ENCODE data around the gene SPSB3. TPM values are rescaled to one million over a fixed set of nuclear protein-coding genes. Genes with fewer than 3 reads are reported as not detected.
"Not testable (repeated sequence)": the region's sequence is repeated elsewhere in the genome, so short reads cannot be mapped to it uniquely, and the experiment has no call there.

SPSB3 gene
- polyA plus RNA-seq, 2 donors, result 69.1 to 126 TPM

DNA sequence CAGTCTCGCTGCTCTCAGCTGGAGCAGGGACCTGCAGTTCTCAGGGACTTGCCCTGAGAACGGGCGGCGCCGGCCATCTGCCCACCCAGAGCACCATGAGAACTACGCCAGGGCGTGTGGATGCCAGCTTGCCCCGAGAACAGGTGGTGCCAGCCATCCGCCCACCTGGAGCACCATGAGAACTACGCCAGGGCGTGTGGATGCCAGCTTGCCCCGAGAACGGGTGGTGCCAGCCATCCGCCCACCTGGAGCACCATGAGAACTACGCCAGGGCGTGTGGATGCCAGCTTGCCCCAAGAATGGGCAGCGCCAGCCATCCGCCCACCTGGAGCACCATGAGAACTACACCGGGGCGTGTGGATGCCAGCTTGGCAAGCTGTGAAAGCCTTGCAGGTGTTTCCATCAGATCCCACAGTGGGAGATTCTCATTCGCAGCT is 49.8 kb downstream of the SPSB3 start:
- H3K4me3 ChIP-seq (ENCODE audit: low read depth in 1 of 2, low read length in 2 of 2); H3K9me3 ChIP-seq (ENCODE audit: control insufficient read depth in 2 of 2, insufficient read depth in 1 of 2, low read depth in 1 of 2, low read length in 1 of 2); H3K27ac ChIP-seq (ENCODE audit: low read depth in 2 of 2, low read length in 1 of 2); H3K27me3 ChIP-seq (ENCODE audit: control insufficient read depth in 1 of 2, insufficient read depth in 2 of 2, low read length in 2 of 2); H3K4me1 ChIP-seq (ENCODE audit: control insufficient read depth in 2 of 2, insufficient read depth in 2 of 2, low read length in 1 of 2): not testable (repeated sequence)
- 59 to 70% methylated on average over 21 of the region's 21 CpGs for WGBS, 2 donors
- peaks cover 12 to 51% of the 10 kb centered on the region in 2 donors for H3K36me3 ChIP-seq (ENCODE audit: control insufficient read depth in 2 of 2, insufficient read depth in 2 of 2, low read length in 1 of 2)

GRCh38 chr16:1732071-1732470 is 50.3 kb downstream of the SPSB3 start:
- Histone ChIP-seq H3K9me3 (ENCODE audit: control insufficient read depth in 2 of 2, insufficient read depth in 1 of 2, low read depth in 1 of 2, low read length in 1 of 2) (peaks cover 0 to 5% of the 10 kb centered on the region in 2 donors), H3K27ac (ENCODE audit: low read depth in 2 of 2, low read length in 1 of 2) (no peak overlapping the region), H3K4me3 (ENCODE audit: low read depth in 1 of 2, low read length in 2 of 2) (no peak overlapping the region), H3K27me3 (ENCODE audit: control insufficient read depth in 1 of 2, insufficient read depth in 2 of 2, low read length in 2 of 2) (no peaks in the 10 kb centered on the region), H3K4me1 (ENCODE audit: control insufficient read depth in 2 of 2, insufficient read depth in 2 of 2, low read length in 1 of 2) (no peaks in the 10 kb centered on the region), H3K36me3 (ENCODE audit: control insufficient read depth in 2 of 2, insufficient read depth in 2 of 2, low read length in 1 of 2) (peaks cover 13 to 56% of the 10 kb centered on the region in 2 donors)
- 72 to 81% methylated on average over 11 to 14 of the region's 14 CpGs for WGBS, 2 donors

DNA sequence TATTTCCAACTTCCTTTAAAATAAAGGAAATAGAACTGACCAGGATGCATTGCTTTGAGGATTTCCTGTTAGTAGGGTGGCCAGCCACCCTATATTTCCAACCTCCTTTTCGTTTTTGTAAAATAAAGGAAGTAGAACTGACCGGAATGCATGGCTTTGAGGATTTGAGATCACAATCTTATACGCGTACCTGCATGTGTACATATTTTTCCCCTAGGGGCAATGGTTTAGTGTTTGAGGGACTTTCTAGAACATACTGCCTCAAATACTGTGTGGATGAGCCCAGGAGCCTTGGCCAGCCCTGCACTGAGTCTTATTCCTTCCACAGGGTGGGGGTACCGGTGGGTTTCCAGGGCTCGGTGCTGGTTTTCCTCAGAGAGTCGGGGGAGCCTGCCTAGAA is 50.8 kb downstream of the SPSB3 start:
- Histone ChIP-seq H3K9me3 (ENCODE audit: control insufficient read depth in 2 of 2, insufficient read depth in 1 of 2, low read depth in 1 of 2, low read length in 1 of 2) (peaks cover 0 to 5% of the 10 kb centered on the region in 2 donors), H3K27ac (ENCODE audit: low read depth in 2 of 2, low read length in 1 of 2) (no peak overlapping the region), H3K27me3 (ENCODE audit: control insufficient read depth in 1 of 2, insufficient read depth in 2 of 2, low read length in 2 of 2) (no peaks in the 10 kb centered on the region), H3K4me1 (ENCODE audit: control insufficient read depth in 2 of 2, insufficient read depth in 2 of 2, low read length in 1 of 2) (no peaks in the 10 kb centered on the region), H3K4me3 (ENCODE audit: low read depth in 1 of 2, low read length in 2 of 2) (no peak overlapping the region), H3K36me3 (ENCODE audit: control insufficient read depth in 2 of 2, insufficient read depth in 2 of 2, low read length in 1 of 2) (peaks cover 13 to 60% of the 10 kb centered on the region in 2 donors)
- 68 to 70% methylated on average over 7 of the region's 7 CpGs for WGBS, 2 donors

DNA sequence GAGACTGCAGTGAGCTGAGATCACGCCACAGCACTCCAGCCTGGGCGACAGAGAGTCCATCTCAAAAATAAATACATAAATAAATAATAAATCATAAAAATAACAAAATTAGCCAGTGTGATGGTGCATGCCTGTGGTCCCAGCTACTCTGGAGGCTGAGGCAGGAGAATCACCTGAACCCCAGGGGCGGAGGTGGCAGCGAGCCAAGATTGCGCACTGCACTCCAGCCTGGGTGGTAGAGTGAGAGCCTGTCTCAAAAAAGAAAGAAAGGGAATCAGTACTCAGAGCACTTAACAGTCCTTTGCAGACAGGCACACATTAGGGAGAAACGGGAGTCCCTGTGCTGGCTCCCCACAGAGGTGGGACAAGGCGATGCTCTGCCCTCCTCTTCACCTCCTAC is 51.3 kb downstream of the SPSB3 start:
- Histone ChIP-seq H3K36me3 (ENCODE audit: control insufficient read depth in 2 of 2, insufficient read depth in 2 of 2, low read length in 1 of 2) (peaks cover 13 to 64% of the 10 kb centered on the region in 2 donors), H3K9me3 (ENCODE audit: control insufficient read depth in 2 of 2, insufficient read depth in 1 of 2, low read depth in 1 of 2, low read length in 1 of 2) (peaks cover 0 to 5% of the 10 kb centered on the region in 2 donors), H3K4me3 (ENCODE audit: low read depth in 1 of 2, low read length in 2 of 2) (no peak overlapping the region), H3K27ac (ENCODE audit: low read depth in 2 of 2, low read length in 1 of 2) (no peak overlapping the region), H3K4me1 (ENCODE audit: control insufficient read depth in 2 of 2, insufficient read depth in 2 of 2, low read length in 1 of 2) (no peaks in the 10 kb centered on the region), H3K27me3 (ENCODE audit: control insufficient read depth in 1 of 2, insufficient read depth in 2 of 2, low read length in 2 of 2) (no peaks in the 10 kb centered on the region)
- WGBS, 2 donors, result 88 to 94% methylated on average over 7 of the region's 7 CpGs

- H3K36me3 ChIP-seq (ENCODE audit: control insufficient read depth in 2 of 2, insufficient read depth in 2 of 2, low read length in 1 of 2), result peaks cover 13 to 63% of the 10 kb centered on the region in 2 donors
- no peaks in the 10 kb centered on the region for H3K9me3 ChIP-seq (ENCODE audit: control insufficient read depth in 2 of 2, insufficient read depth in 1 of 2, low read depth in 1 of 2, low read length in 1 of 2)
- no peak overlapping the region for H3K27ac ChIP-seq (ENCODE audit: low read depth in 2 of 2, low read length in 1 of 2)
- no peaks in the 10 kb centered on the region for H3K27me3 ChIP-seq (ENCODE audit: control insufficient read depth in 1 of 2, insufficient read depth in 2 of 2, low read length in 2 of 2)
- WGBS, 2 donors, result 93 to 95% methylated on average over 35 of the region's 35 CpGs
- no peaks in the 10 kb centered on the region for H3K4me1 ChIP-seq (ENCODE audit: control insufficient read depth in 2 of 2, insufficient read depth in 2 of 2, low read length in 1 of 2)
- no peak overlapping the region for H3K4me3 ChIP-seq (ENCODE audit: low read depth in 1 of 2, low read length in 2 of 2)
Observed at GRCh38 chr16:1729445-1729844, 52.9 kb downstream of the SPSB3 start.

GRCh38 chr16:1729026-1729425 is 53.3 kb downstream of the SPSB3 start:
- Histone ChIP-seq H3K4me3 (ENCODE audit: low read depth in 1 of 2, low read length in 2 of 2) (no peak overlapping the region), H3K9me3 (ENCODE audit: control insufficient read depth in 2 of 2, insufficient read depth in 1 of 2, low read depth in 1 of 2, low read length in 1 of 2) (no peaks in the 10 kb centered on the region), H3K27me3 (ENCODE audit: control insufficient read depth in 1 of 2, insufficient read depth in 2 of 2, low read length in 2 of 2) (no peaks in the 10 kb centered on the region), H3K36me3 (ENCODE audit: control insufficient read depth in 2 of 2, insufficient read depth in 2 of 2, low read length in 1 of 2) (peaks cover 13 to 59% of the 10 kb centered on the region in 2 donors), H3K27ac (ENCODE audit: low read depth in 2 of 2, low read length in 1 of 2) (no peak overlapping the region), H3K4me1 (ENCODE audit: control insufficient read depth in 2 of 2, insufficient read depth in 2 of 2, low read length in 1 of 2) (no peaks in the 10 kb centered on the region)
- WGBS, 2 donors, result 95 to 97% methylated on average over 18 of the region's 18 CpGs

DNA sequence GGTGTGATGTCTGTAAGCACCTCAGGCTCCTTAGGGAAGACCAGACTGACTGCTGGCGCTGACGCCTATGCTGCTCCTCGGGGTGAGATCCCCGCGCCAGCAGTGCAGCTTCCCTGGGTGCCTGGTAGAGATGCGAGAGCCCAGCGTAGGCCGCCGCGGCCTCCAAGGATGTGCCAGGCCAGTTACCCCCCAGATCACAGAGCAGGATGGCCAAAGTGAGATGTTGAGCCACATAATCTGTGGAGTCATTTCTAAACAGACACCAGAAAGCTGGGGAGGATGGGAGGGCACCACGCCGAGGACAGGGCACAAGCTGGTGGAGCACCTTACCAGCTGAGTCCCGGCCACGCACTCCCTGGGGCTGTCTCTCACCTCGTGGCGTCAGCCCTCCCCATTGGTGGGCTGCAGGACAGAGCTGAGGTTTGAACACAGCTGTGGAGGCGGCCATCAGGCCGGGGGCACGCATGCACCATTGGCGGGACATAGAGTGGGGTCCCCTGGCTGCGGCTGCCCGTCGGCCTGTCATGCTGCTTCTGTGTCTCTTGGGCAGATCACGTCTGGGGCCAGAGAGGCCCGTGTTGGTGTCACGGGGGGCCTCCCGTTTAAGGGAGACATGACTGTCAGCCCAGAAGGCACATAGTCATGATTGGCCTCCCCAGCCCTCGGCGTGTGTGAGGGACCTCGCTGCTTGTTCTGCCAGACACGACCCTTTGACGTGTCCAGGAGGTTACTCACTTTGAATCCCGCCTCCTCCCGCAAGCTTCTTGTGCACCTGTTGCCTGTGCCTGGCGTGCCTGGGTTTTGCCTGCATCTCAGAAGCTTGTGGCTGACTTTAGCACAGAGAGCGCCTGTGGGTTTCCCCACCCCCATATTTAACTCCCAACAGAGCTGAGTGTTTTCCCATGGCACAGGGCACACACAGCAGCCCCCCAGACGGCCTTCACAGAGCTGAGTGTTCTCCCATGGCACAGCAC is 54.4 kb downstream of the SPSB3 start:
- Histone ChIP-seq H3K4me1 (ENCODE audit: control insufficient read depth in 2 of 2, insufficient read depth in 2 of 2, low read length in 1 of 2) (peaks cover 0 to 4% of the 10 kb centered on the region in 2 donors), H3K4me3 (ENCODE audit: low read depth in 1 of 2, low read length in 2 of 2) (no peak overlapping the region), H3K27ac (ENCODE audit: low read depth in 2 of 2, low read length in 1 of 2) (no peak overlapping the region), H3K36me3 (ENCODE audit: control insufficient read depth in 2 of 2, insufficient read depth in 2 of 2, low read length in 1 of 2) (peaks cover 13 to 49% of the 10 kb centered on the region in 2 donors), H3K9me3 (ENCODE audit: control insufficient read depth in 2 of 2, insufficient read depth in 1 of 2, low read depth in 1 of 2, low read length in 1 of 2) (no peaks in the 10 kb centered on the region), H3K27me3 (ENCODE audit: control insufficient read depth in 1 of 2, insufficient read depth in 2 of 2, low read length in 2 of 2) (no peaks in the 10 kb centered on the region)
- 92 to 93% methylated on average over 36 to 37 of the region's 37 CpGs for WGBS, 2 donors

Other genes with a start within 250 kb of the SPSB3 start
- 1 to 10 TPM; 3.4 to 6.2 TPM for gene TMEM204, start 248.9 kb downstream of the SPSB3 start, polyA plus RNA-seq
- 1 to 10 TPM; 4.3 to 8.8 TPM for gene IFT140, start 170.5 kb downstream of the SPSB3 start, polyA plus RNA-seq
- 10 to 100 TPM in 1 of 2 donors, 1 to 10 TPM in 1; 4.8 to 10.5 TPM for gene CRAMP1, start 170.2 kb downstream of the SPSB3 start, polyA plus RNA-seq
- 10 to 100 TPM; 20.5 to 31.0 TPM for gene JPT2, start 104.3 kb downstream of the SPSB3 start, polyA plus RNA-seq
- gene MAPK8IP3, start 76.4 kb downstream of the SPSB3 start, polyA plus RNA-seq, result 10 to 100 TPM; 21.6 to 73.8 TPM
- gene NME3, start 11.0 kb downstream of the SPSB3 start, polyA plus RNA-seq, result 100 to 1,000 TPM in 1 of 2 donors, 10 to 100 TPM in 1; 51.0 to 102 TPM
- gene EME2, start 9.8 kb downstream of the SPSB3 start, polyA plus RNA-seq, result 10 to 100 TPM in 1 of 2 donors, 1 to 10 TPM in 1; 6.6 to 23.0 TPM
- 100 to 1,000 TPM in 1 of 2 donors, 10 to 100 TPM in 1; 62.4 to 115 TPM for gene MRPS34, start 9.4 kb downstream of the SPSB3 start, polyA plus RNA-seq
- gene NUBP2, start 389 bp upstream of the SPSB3 start, polyA plus RNA-seq, result 10 to 100 TPM; 41.5 to 57.8 TPM
- gene IGFALS, start 11.1 kb upstream of the SPSB3 start, polyA plus RNA-seq, result under 1 TPM; 0.01 to 0.14 TPM
- gene HAGH, start 44.3 kb upstream of the SPSB3 start, polyA plus RNA-seq, result 10 to 100 TPM; 41.1 to 57.9 TPM
- 10 to 100 TPM; 26.6 to 40.5 TPM for gene FAHD1, start 44.6 kb upstream of the SPSB3 start, polyA plus RNA-seq
- gene MEIOB, start 89.6 kb upstream of the SPSB3 start, polyA plus RNA-seq, result under 1 TPM in 1 of 2 donors, not detected in 1; 0.08 TPM
- gene HS3ST6, start 135.8 kb upstream of the SPSB3 start, polyA plus RNA-seq, result 10 to 100 TPM in 1 of 2 donors, 1 to 10 TPM in 1; 8.0 to 16.3 TPM
- 10 to 100 TPM; 25.9 to 52.7 TPM for gene MSRB1, start 160.6 kb upstream of the SPSB3 start, polyA plus RNA-seq
- gene RPL3L, start 172.1 kb upstream of the SPSB3 start, polyA plus RNA-seq, result under 1 TPM; 0.06 to 0.14 TPM
- 100 to 1,000 TPM; 160 to 207 TPM for gene NDUFB10, start 177.0 kb upstream of the SPSB3 start, polyA plus RNA-seq
- 1,000 to 10,000 TPM; 2,871 to 3,908 TPM for gene RPS2, start 182.3 kb upstream of the SPSB3 start, polyA plus RNA-seq
- gene RNF151, start 184.3 kb upstream of the SPSB3 start, polyA plus RNA-seq, result under 1 TPM; 0.06 to 0.20 TPM
- gene TBL3, start 189.5 kb upstream of the SPSB3 start, polyA plus RNA-seq, result 10 to 100 TPM; 56.6 to 59.0 TPM
- 1 to 10 TPM; 2.7 to 9.3 TPM for gene NOXO1, start 198.9 kb upstream of the SPSB3 start, polyA plus RNA-seq
- 10 to 100 TPM; 13.1 to 23.1 TPM for gene GFER, start 201.6 kb upstream of the SPSB3 start, polyA plus RNA-seq
- gene SYNGR3, start 207.4 kb upstream of the SPSB3 start, polyA plus RNA-seq, result under 1 TPM; 0.06 to 0.36 TPM
- gene ZNF598, start 227.2 kb upstream of the SPSB3 start, polyA plus RNA-seq, result 10 to 100 TPM; 27.9 to 36.4 TPM
- under 1 TPM; 0.22 to 0.53 TPM for gene NPW, start 237.2 kb upstream of the SPSB3 start, polyA plus RNA-seq
- 10 to 100 TPM; 26.3 to 36.1 TPM for gene NHERF2, start 244.3 kb upstream of the SPSB3 start, polyA plus RNA-seq

Measured in esophagus (tissue), 2 donors.